ENCODE measurements around the gene PIP5K1B. TPM values are rescaled to one million over a fixed set of nuclear protein-coding genes. Genes with fewer than 3 reads are reported as not detected.

The PIP5K1B gene
- total and polyA plus RNA-seq, 10 of the 15 experiments (the other 5 are each of a cell fraction or from before 2014, with no cell fraction given), result 6.8 to 16.3 (median 10.6) TPM

GRCh38 chr9:68883224-68883623 lies 178.2 kb downstream of the PIP5K1B start:
- Histone ChIP-seq H3K4me3 (no peak overlapping the region), H3K27me3 (replicated peaks in 1 of 2; ENCODE audit: control insufficient read depth in 2 of 2, insufficient read depth in 2 of 2, low read length in 1 of 2) (no peaks in the 10 kb centered on the region), H4K20me1 (ENCODE audit: control insufficient read depth, insufficient read depth) (no peaks in the 10 kb centered on the region), H2AFZ (ENCODE audit: control insufficient read depth, low read depth, low read length) (no peak overlapping the region), H3K36me3 (ENCODE audit: control insufficient read depth in 2 of 2, insufficient read depth in 2 of 2, low read length in 1 of 2) (no peaks in the 10 kb centered on the region; a peak in 2 of 4 replicates), H3K27ac (ENCODE audit: control insufficient read depth, insufficient read depth) (no peak overlapping the region), H3K4me2 (ENCODE audit: control insufficient read depth, insufficient read depth) (no peak overlapping the region), H3K79me2 (ENCODE audit: control insufficient read depth, insufficient read depth, low read length) (no peaks in the 10 kb centered on the region), H3K9ac (ENCODE audit: control insufficient read depth, insufficient read depth, low read length) (no peak overlapping the region), H3K9me3 (replicated peaks; ENCODE audit: control insufficient read depth, insufficient read depth, low read length) (no peaks in the 10 kb centered on the region), H3K4me1 (ENCODE audit: control insufficient read depth, insufficient read depth, low read length) (peaks cover 3% of the 10 kb centered on the region)
- no peak for TF ChIP-seq WRNIP1 (IDR thresholded peaks at IDR 0.05; ENCODE audit: borderline replicate concordance, low read depth, low read length)
- no peak for TF ChIP-seq REST (IDR thresholded peaks at IDR 0.05; ENCODE audit: low read depth, low read length)
- TF ChIP-seq HDAC6 (IDR thresholded peaks at IDR 0.05; ENCODE audit: unreplicated experiment), result no peak
- TF ChIP-seq SIN3A (IDR thresholded peaks at IDR 0.05; ENCODE audit: low read depth, low read length), result no peak
- TF ChIP-seq NKRF (conservative IDR thresholded peaks at IDR 0.05), result no peak
- no peak for TF ChIP-seq ZNF592 (IDR thresholded peaks at IDR 0.05)
- TF ChIP-seq MTA2 (IDR thresholded peaks at IDR 0.05; ENCODE audit: low read depth), result no peak
- TF ChIP-seq RAD21 (IDR thresholded peaks at IDR 0.05; ENCODE audit: insufficient read depth, low read depth, low read length), result no peak
- no peak for TF ChIP-seq SIX5 (IDR thresholded peaks at IDR 0.05; ENCODE audit: low read depth, low read length, severe bottlenecking)
- no peak for TF ChIP-seq MAX (IDR thresholded peaks at IDR 0.05; ENCODE audit: low read depth, low read length)
- no peak for TF ChIP-seq NFYB (IDR thresholded peaks at IDR 0.05; ENCODE audit: insufficient read depth, low read depth, low read length)
- no peak for TF ChIP-seq CBX5 (IDR thresholded peaks at IDR 0.05; ENCODE audit: low read depth)
- TF ChIP-seq ESRRA (IDR thresholded peaks at IDR 0.05; ENCODE audit: low read length), result no peak
- POLR2A ChIA-PET, result no interaction called here
- RAD21 ChIA-PET (ENCODE audit: unreplicated experiment), result no interaction called here
- CTCF ChIA-PET, result interaction anchor here (1.2 kb wide), 1 partner anchor 11 kb away, joined by 3 read pairs; no protein-coding TSS in a partner anchor
- intact Hi-C loops (cut with micrococcal nuclease; ENCODE audit: unreplicated experiment), result no loop called here
- in situ Hi-C loops (cut with MboI), result no loop called here
- DNase-seq (ENCODE audit: low read depth, low spot score) (no peak), ATAC-seq (no peak), FAIRE-seq (no peak)
- no TSS peak for BruUV-seq (replicated peaks)
- WGBS (ENCODE audit: insufficient coverage, insufficient replicate concordance, low lambda C conversion rate, missing lambda C conversion rate), result 80% methylated on average over 3 of the region's 3 CpGs
- SMC1A ChIA-PET (ENCODE audit: uncharacterized antibody, unreplicated experiment), result interaction anchor here (0.6 to 1.2 kb wide), 3 partner anchors 13 to 36 kb away, joined by 3 read pairs; no protein-coding TSS in a partner anchor
